ENCODE data around the gene RABGAP1.

The RABGAP1 gene

DNA sequence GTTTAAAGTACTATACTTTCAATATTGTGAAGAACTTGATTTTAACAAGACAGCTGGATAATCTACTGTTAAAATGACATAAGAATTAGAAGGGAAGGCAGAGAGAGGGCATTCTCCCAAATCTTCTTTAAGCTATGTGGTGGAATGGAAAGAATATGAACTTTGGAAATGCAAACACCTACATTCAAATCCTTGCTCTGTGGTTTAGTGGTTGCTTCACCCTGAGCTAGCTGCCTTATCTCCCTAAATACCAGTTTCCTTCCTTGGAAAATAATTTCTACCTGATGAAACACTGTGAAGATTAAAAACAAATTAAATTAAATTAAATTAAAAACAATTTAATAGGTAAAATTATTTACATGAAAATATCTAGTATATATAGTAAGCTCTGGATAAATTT is 191.2 kb downstream of the RABGAP1 start:
- POLR2A ChIA-PET, result no interaction called here
- no peaks in the 10 kb centered on the region for H3K9me3 ChIP-seq (ENCODE audit: control insufficient read depth, insufficient read depth, low read depth, low read length)
- H3K27ac ChIP-seq (ENCODE audit: extremely low read depth, low read depth, low read length), result no peak overlapping the region
- no peak for TF ChIP-seq ZNF623 (tag by site-specific recombination; IDR thresholded peaks at IDR 0.05)
- TF ChIP-seq IKZF3 (tag by site-specific recombination; IDR thresholded peaks at IDR 0.05), result no peak
- no peak for TF ChIP-seq ZNF184 (tag by site-specific recombination; IDR thresholded peaks at IDR 0.05)
- no peak for TF ChIP-seq ZSCAN4 (tag by site-specific recombination; IDR thresholded peaks at IDR 0.05)
- no peak for TF ChIP-seq ZNF155 (tag by site-specific recombination; IDR thresholded peaks at IDR 0.05)
- no peak for TF ChIP-seq ZNF23 (tag by site-specific recombination; IDR thresholded peaks at IDR 0.05; ENCODE audit: borderline replicate concordance)
- no peak for TF ChIP-seq ZNF112 (tag by site-specific recombination; IDR thresholded peaks at IDR 0.05)
- no peak for TF ChIP-seq ZFP37 (tag by site-specific recombination; IDR thresholded peaks at IDR 0.05)
- no peak for TF ChIP-seq ZNF837 (tag by site-specific recombination; IDR thresholded peaks at IDR 0.05)
- H3K4me3 ChIP-seq (ENCODE audit: low read depth, low read length), result no peak overlapping the region
- CTCF ChIA-PET, result interaction anchor here (0.5 kb wide), 1 partner anchor 206 kb away, joined by 3 read pairs; no protein-coding TSS in a partner anchor
- no peaks in the 10 kb centered on the region for H3K4me1 ChIP-seq (ENCODE audit: control insufficient read depth, insufficient read depth, low read length)
- H3K36me3 ChIP-seq (ENCODE audit: control insufficient read depth in 2 of 2, insufficient read depth in 1 of 2, low read length in 2 of 2), result peaks cover 0 to 36% of the 10 kb centered on the region in 2 experiments; a peak in 1 of 3 replicates

DNA sequence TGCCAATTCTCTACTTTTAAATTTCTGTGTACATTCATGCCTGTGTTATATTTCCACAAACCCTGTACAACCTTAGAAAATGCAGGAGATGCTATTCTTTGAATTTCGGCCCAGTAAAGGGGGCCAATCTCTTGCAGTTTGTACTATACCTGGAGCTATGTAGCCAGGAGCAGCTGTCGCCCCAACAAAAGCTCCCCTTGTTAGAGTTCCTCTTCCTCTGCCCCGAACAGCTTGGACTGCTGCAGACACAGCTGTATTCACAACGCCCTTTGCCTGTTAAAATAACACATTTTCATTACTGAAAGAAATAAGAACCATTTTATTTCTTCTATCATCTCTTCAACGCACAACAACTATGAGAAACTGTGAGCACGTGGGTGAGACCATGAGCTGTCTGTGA is 191.9 kb downstream of the RABGAP1 start:
- H3K27ac ChIP-seq (ENCODE audit: extremely low read depth, low read depth, low read length), result no peak overlapping the region
- H3K36me3 ChIP-seq (ENCODE audit: control insufficient read depth in 2 of 2, insufficient read depth in 1 of 2, low read length in 2 of 2), result peaks cover 0 to 30% of the 10 kb centered on the region in 2 experiments; a peak in 2 of 3 replicates
- TF ChIP-seq ZNF530 (tag by site-specific recombination; IDR thresholded peaks at IDR 0.05; ENCODE audit: low read depth), result no peak
- TF ChIP-seq ZNF133 (tag by site-specific recombination; IDR thresholded peaks at IDR 0.05), result no peak
- no peak for TF ChIP-seq ZNF664 (tag by site-specific recombination; IDR thresholded peaks at IDR 0.05)
- TF ChIP-seq ZNF202 (tag by site-specific recombination; IDR thresholded peaks at IDR 0.05; ENCODE audit: borderline replicate concordance), result no peak
- no peak for TF ChIP-seq KLF8 (tag by site-specific recombination; IDR thresholded peaks at IDR 0.05)
- no peak for TF ChIP-seq ZNF621 (tag by site-specific recombination; IDR thresholded peaks at IDR 0.05)
- TF ChIP-seq SP3 (tag by site-specific recombination; IDR thresholded peaks at IDR 0.05), result no peak
- no peak for TF ChIP-seq ZNF146 (tag by site-specific recombination; IDR thresholded peaks at IDR 0.05)
- H3K4me3 ChIP-seq (ENCODE audit: low read depth, low read length), result no peak overlapping the region
- CTCF ChIA-PET, result no interaction called here
- POLR2A ChIA-PET, result no interaction called here
- no peaks in the 10 kb centered on the region for H3K4me1 ChIP-seq (ENCODE audit: control insufficient read depth, insufficient read depth, low read length)
- H3K9me3 ChIP-seq (ENCODE audit: control insufficient read depth, insufficient read depth, low read depth, low read length), result no peaks in the 10 kb centered on the region

DNA sequence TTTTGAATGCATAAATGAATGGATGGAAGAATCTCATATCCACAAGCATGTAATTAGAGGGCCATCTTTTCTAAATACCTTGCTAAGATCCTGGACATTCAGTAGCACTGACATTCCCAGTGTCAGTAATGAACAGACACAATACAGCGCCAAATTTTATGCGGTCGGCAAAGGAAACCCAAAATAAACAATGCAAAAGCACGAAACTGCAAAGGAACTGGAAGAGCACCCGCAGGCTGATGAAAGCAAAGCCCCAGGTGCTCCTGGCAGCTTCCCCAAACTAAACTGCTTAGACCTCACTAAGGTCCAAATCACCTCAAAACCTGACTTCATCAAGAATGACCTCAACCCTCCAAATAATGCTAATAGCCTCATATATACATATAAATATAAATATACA is 194.6 kb downstream of the RABGAP1 start:
- ChIA-PET POLR2A (no interaction called here), CTCF (interaction anchor here (0.7 to 0.9 kb wide), 2 partner anchors 29 to 134 kb away, joined by 3 to 4 read pairs; no protein-coding TSS in a partner anchor)
- Histone ChIP-seq H3K4me1 (ENCODE audit: control insufficient read depth, insufficient read depth, low read length) (no peaks in the 10 kb centered on the region), H3K36me3 (ENCODE audit: control insufficient read depth in 2 of 2, insufficient read depth in 1 of 2, low read length in 2 of 2) (peaks cover 0 to 20% of the 10 kb centered on the region in 2 experiments; a peak in 2 of 3 replicates), H3K27ac (ENCODE audit: extremely low read depth, low read depth, low read length) (no peak overlapping the region), H3K4me3 (ENCODE audit: low read depth, low read length) (no peak overlapping the region), H3K9me3 (ENCODE audit: control insufficient read depth, insufficient read depth, low read depth, low read length) (no peaks in the 10 kb centered on the region)
- TF ChIP-seq ZNF366 (tag by site-specific recombination; conservative IDR thresholded peaks at IDR 0.05), result no peak
- no peak for TF ChIP-seq ZNF473 (tag by site-specific recombination; IDR thresholded peaks at IDR 0.05)
- TF ChIP-seq ZBTB20 (tag by site-specific recombination; IDR thresholded peaks at IDR 0.05), result no peak
- no peak for TF ChIP-seq SCRT2 (tag by site-specific recombination; IDR thresholded peaks at IDR 0.05)
- no peak for TF ChIP-seq ZFP37 (tag by site-specific recombination; IDR thresholded peaks at IDR 0.05)
- TF ChIP-seq ZNF776 (tag by site-specific recombination; IDR thresholded peaks at IDR 0.05; ENCODE audit: borderline replicate concordance), result no peak
- TF ChIP-seq ZNF626 (tag by site-specific recombination; IDR thresholded peaks at IDR 0.05), result no peak
- no peak for TF ChIP-seq KLF10 (tag by site-specific recombination; IDR thresholded peaks at IDR 0.05)
- TF ChIP-seq, protein P1, sequence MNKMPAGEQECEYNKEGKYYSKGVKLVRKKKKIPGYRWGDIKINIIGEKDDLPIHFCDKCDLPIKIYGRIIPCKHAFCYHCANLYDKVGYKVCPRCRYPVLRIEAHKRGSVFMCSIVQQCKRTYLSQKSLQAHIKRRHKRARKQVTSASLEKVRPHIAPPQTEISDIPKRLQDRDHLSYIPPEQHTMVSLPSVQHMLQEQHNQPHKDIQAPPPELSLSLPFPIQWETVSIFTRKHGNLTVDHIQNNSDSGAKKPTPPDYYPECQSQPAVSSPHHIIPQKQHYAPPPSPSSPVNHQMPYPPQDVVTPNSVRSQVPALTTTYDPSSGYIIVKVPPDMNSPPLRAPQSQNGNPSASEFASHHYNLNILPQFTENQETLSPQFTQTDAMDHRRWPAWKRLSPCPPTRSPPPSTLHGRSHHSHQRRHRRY (tag by site-specific recombination; IDR thresholded peaks at IDR 0.05), result no peak
- no peak for TF ChIP-seq ZNF2 (tag by site-specific recombination; IDR thresholded peaks at IDR 0.05)
- TF ChIP-seq INSM2 (tag by site-specific recombination; IDR thresholded peaks at IDR 0.05), result no peak
- TF ChIP-seq ZNF155 (tag by site-specific recombination; IDR thresholded peaks at IDR 0.05), result no peak
- TF ChIP-seq ZNF768 (tag by site-specific recombination; IDR thresholded peaks at IDR 0.05), result no peak
- no peak for TF ChIP-seq ZNF558 (tag by site-specific recombination; IDR thresholded peaks at IDR 0.05)
- TF ChIP-seq ZNF529 (tag by site-specific recombination; IDR thresholded peaks at IDR 0.05; ENCODE audit: insufficient replicate concordance), result no peak
- no peak for TF ChIP-seq KLF16 (tag by site-specific recombination; IDR thresholded peaks at IDR 0.05)

Measured in HEK293 (cell line).